ENCODE measurements around the gene MFSD2A. TPM values are rescaled to one million over a fixed set of nuclear protein-coding genes. Genes with fewer than 3 reads are reported as not detected.

Gene MFSD2A
- 13.4 and 17.9 TPM in 2 replicates for total RNA-seq

DNA sequence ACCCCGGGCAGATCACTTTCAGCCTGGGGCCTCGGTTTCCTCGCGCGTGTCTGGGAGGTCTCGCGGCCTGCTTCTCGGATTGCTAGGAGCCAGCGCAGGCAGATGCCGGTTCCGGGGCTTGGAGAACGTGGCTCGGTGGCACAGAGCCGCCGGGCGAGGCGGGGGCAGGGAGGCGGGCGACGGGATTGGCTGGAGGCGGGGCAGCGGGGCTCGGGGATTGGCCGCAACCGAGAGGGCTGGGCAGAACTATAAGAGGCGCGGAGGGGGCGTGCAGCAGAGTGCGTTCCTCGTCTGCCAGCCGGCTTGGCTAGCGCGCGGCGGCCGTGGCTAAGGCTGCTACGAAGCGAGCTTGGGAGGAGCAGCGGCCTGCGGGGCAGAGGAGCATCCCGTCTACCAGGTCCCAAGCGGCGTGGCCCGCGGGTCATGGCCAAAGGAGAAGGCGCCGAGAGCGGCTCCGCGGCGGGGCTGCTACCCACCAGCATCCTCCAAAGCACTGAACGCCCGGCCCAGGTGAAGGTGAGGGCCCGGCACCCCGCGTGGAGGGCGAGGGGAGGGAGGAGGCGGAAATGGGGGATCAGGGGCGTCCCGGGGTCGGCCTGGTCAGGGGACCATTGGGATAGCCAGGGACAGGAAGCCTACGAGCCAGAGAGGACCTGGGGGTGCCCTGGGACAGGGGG, at the start of gene MFSD2A:
MFSD2A (plus strand) TSS at position 276 of the 677 bp plus-strand sequence; CDS start at position 424, 148 bp downstream.

Other genes with a start within 250 kb of the MFSD2A start
- gene PPIE, start 216.3 kb upstream of the MFSD2A start, total RNA-seq = 31.0 and 36.8 TPM in 2 replicates
- 0.30 and 1.2 TPM in 2 replicates for gene OXCT2, start 183.8 kb upstream of the MFSD2A start, total RNA-seq
- gene BMP8B, start 166.3 kb upstream of the MFSD2A start, total RNA-seq = not detected in 2 replicates
- 27.3 and 40.2 TPM in 2 replicates for gene TRIT1, start 71.6 kb upstream of the MFSD2A start, total RNA-seq
- gene MYCL, start 53.2 kb upstream of the MFSD2A start, total RNA-seq = 1.3 and 2.1 TPM in 2 replicates
- 509 and 828 TPM in 2 replicates for gene CAP1, start 85.6 kb downstream of the MFSD2A start, total RNA-seq
- 38.0 and 54.5 TPM in 2 replicates for gene PPT1, start 142.1 kb downstream of the MFSD2A start, total RNA-seq
- 33.6 and 38.3 TPM in 2 replicates for gene RLF, start 206.2 kb downstream of the MFSD2A start, total RNA-seq